ENCODE data around the gene SSR2. TPM values are rescaled to one million over a fixed set of nuclear protein-coding genes. Genes with fewer than 3 reads are reported as not detected.

SSR2 gene
- total RNA-seq: 100 to 1,000 TPM in 4 of 6 experiments, 10 to 100 TPM in 2; 59.5 to 227 (median 103) TPM
- long read RNA-seq, transcript SSR2-201 (6 exons, 1,116 nt): major isoform, 30 of 33 reads
- long read RNA-seq, partial matches to known transcripts: 2 of 33 reads
- long read RNA-seq, other reads (novel, unspliced or antisense): 0 of 33 reads

DNA sequence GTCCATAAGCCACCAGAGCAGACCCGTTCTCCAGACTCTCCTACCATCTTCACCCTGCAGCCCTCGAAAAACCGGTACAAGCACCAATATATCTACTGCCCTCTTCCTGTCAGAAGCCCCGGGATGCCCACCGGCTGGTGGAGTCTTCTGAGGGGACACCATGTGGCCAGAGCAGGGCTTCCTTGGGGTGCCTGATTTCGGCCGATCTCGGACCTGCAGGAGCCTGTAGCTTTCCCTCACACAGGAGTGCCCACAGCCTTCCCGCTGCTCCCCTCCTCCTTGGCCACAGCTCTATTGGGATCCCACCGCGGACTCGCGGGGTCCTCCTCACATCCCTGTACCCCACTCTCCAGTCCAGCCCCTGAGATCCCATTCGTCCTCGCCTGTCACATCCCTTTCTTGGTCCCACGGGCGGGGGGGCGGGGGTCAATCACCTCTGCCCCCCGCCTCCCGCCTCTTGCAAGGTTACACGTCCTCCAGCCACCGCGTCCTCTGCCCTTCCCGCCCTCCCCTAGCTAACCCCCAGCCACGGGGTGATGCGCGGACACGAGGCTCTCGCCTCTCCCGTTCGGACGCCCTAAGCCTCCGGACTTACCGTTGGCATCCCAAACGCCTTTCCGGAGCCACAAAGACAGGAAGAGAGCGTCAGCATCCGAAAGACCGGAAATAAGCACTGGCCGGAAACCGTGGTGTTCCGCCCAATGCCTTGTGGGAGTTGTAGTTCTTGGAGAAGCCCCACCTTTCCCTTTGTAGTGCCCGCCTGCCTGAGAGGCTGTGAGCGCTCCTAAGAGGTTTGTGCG, at the start of gene SSR2:
Gene SSR2 (minus strand): TSS at position 659 of the 800 bp plus-strand sequence. CDS start 784 bp downstream, outside the sequence.
- DNase-seq (peak; percentile 84 to 92 (median 87)), ATAC-seq (peak; percentile 99 to 100 (median 99))
- Histone ChIP-seq H3K9me3 (no peaks in the 10 kb centered on the region), H3K4me1 (peaks cover 0 to 8% (median 3%) of the 10 kb centered on the region in 4 donors), H3K36me3 (peaks cover 0 to 37% (median 8%) of the 10 kb centered on the region in 4 donors), H3K27ac (peak within 1 kb of the TSS; percentile 52 to 75 (median 68)), H3K4me3 (peak within 1 kb of the TSS; percentile 86 to 88 (median 87)), H3K27me3 (no peaks in the 10 kb centered on the region)
- WGBS (ENCODE audit: insufficient coverage, low coverage, low lambda C conversion rate, missing lambda C conversion rate): 0% methylated on average over 35 of the region's 45 CpGs
- TF ChIP-seq, protein P1, sequence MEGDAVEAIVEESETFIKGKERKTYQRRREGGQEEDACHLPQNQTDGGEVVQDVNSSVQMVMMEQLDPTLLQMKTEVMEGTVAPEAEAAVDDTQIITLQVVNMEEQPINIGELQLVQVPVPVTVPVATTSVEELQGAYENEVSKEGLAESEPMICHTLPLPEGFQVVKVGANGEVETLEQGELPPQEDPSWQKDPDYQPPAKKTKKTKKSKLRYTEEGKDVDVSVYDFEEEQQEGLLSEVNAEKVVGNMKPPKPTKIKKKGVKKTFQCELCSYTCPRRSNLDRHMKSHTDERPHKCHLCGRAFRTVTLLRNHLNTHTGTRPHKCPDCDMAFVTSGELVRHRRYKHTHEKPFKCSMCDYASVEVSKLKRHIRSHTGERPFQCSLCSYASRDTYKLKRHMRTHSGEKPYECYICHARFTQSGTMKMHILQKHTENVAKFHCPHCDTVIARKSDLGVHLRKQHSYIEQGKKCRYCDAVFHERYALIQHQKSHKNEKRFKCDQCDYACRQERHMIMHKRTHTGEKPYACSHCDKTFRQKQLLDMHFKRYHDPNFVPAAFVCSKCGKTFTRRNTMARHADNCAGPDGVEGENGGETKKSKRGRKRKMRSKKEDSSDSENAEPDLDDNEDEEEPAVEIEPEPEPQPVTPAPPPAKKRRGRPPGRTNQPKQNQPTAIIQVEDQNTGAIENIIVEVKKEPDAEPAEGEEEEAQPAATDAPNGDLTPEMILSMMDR (IDR thresholded peaks at IDR 0.05): no peak
- peak; percentile 44 for TF ChIP-seq POLR2A (IDR thresholded peaks at IDR 0.05)
- intact Hi-C loops (cut with DNase I): no loop called here

DNA sequence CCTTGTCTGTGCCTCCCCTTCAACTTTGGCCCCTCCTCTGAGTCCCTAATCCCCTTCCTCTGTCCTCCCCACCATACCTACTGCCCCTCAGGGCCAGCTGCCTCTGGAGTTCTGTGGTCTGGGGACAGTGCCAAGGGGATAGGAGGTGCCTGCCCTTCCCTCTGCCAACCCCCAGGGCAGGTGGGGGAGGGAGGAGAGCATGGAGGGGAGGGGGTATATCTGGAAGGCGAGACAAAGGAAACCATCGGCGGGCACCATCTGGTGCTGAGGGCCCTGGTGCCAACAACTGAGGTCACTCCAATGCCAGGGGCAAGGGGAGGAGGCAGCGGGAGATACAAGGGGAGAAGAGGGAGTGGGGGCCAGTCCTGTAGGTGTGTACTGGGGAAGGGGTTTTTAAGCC, 49.8 kb upstream of the SSR2 start:
- peak; percentile 23 to 61 (median 30) for ATAC-seq
- peak in 1 of 3 donors; percentile 58 for DNase-seq
- TF ChIP-seq, protein P1 (IDR thresholded peaks at IDR 0.05): no peak
- no peak for TF ChIP-seq POLR2A (IDR thresholded peaks at IDR 0.05)
- Histone ChIP-seq H3K27me3 (no peaks in the 10 kb centered on the region), H3K4me1 (peaks cover 0 to 25% (median 13%) of the 10 kb centered on the region in 4 donors), H3K36me3 (no peaks in the 10 kb centered on the region), H3K27ac (peak overlapping the region; percentile 41 to 60 (median 47)), H3K9me3 (no peaks in the 10 kb centered on the region), H3K4me3 (no peak overlapping the region)
- 21% methylated on average over 2 of the region's 4 CpGs for WGBS (ENCODE audit: insufficient coverage, low coverage, low lambda C conversion rate, missing lambda C conversion rate)
- intact Hi-C loops (cut with DNase I): no loop called here

DNA sequence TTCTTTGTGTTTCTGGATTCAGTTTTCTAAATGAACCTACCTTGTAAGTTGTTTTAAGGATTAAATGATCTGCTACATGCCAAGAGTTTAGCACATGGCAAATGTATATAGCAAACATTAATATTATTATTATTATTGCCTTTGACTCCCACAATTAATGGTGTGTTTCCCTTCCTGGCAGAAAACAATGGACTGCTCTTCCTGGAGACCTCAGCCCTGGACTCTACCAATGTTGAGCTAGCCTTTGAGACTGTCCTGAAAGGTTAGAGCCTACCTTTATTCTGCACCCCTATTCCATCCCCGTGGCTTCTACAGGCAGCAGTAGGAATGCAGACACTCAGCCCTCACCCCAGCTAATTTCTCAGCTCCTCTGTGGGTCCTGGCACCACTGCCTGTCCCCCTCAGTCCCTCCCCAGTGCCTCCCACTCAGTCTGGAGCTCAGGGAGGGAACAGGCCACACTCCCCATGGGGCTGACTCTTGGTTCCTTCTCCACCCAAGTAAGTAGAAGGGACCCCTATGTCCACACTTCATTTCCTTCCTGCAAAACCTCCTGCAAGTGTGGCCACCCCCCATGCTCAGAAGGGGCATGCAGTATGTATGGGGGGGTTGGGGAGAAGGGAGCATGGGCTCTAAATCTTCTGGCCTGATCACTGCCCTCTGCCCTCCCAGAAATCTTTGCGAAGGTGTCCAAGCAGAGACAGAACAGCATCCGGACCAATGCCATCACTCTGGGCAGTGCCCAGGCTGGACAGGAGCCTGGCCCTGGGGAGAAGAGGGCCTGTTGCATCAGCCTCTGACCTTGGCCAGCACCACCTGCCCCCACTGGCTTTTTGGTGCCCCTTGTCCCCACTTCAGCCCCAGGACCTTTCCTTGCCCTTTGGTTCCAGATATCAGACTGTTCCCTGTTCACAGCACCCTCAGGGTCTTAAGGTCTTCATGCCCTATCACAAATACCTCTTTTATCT, 49.0 kb upstream of the SSR2 start:
- DNase-seq (peak; percentile 85 to 96 (median 92)), ATAC-seq (peak; percentile 88 to 94 (median 92))
- peaks cover 0 to 20% (median 10%) of the 10 kb centered on the region in 4 donors for H3K4me1 ChIP-seq
- no peak overlapping the region for H3K4me3 ChIP-seq
- peak overlapping the region; percentile 41 to 64 (median 63) for H3K27ac ChIP-seq
- no peaks in the 10 kb centered on the region for H3K9me3 ChIP-seq
- H3K36me3 ChIP-seq: no peaks in the 10 kb centered on the region
- WGBS (ENCODE audit: insufficient coverage, low coverage, low lambda C conversion rate, missing lambda C conversion rate): 83% methylated on average over 1 of the region's 3 CpGs
- no peaks in the 10 kb centered on the region for H3K27me3 ChIP-seq
- intact Hi-C loops (cut with DNase I): loop anchor here in 1 of 2 donors (10.0 kb wide), 1 partner anchor 65 kb away; no protein-coding TSS in a partner anchor
- TF ChIP-seq POLR2A (IDR thresholded peaks at IDR 0.05): peak; percentile 37
- TF ChIP-seq, protein P1 (IDR thresholded peaks at IDR 0.05): no peak

DNA sequence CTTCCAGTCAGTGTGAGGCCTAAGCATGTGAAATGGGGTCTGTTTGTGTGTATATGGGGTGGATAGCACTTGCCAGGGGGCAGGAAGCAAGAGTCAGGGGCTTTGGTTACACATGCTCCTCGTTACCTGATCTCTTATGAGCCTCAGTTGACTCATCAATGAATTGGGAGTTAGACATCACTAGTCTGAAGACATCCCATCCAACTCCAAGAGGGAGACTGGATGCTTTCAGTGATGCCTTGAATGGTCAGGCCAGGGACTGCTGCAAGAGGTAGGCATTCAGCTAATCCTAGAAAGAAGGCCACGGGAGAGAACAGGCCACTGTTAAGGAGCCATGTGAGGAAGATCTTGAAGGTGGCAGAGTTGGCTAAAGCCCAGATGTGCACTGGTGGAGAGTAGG, 46.5 kb upstream of the SSR2 start:
- intact Hi-C loops (cut with DNase I): loop anchor here in 1 of 2 donors (10.0 kb wide), 1 partner anchor 62 kb away; no protein-coding TSS in a partner anchor
- WGBS (ENCODE audit: insufficient coverage, low coverage, low lambda C conversion rate, missing lambda C conversion rate): 94% methylated on average over 2 of the region's 2 CpGs
- Histone ChIP-seq H3K36me3 (no peaks in the 10 kb centered on the region), H3K4me3 (no peak overlapping the region), H3K4me1 (peaks cover 0 to 15% (median 8%) of the 10 kb centered on the region in 4 donors), H3K27me3 (no peaks in the 10 kb centered on the region), H3K9me3 (no peaks in the 10 kb centered on the region), H3K27ac (no peak overlapping the region)
- no peak for DNase-seq
- TF ChIP-seq, protein P1 (IDR thresholded peaks at IDR 0.05): no peak
- no peak for TF ChIP-seq POLR2A (IDR thresholded peaks at IDR 0.05)
- ATAC-seq: no peak
